ENCODE data around the gene PRKCE. TPM values are rescaled to one million over a fixed set of nuclear protein-coding genes. Genes with fewer than 3 reads are reported as not detected.
A peak's percentile ranks its signal among the peaks of the same experiment; 100 is the strongest.

Gene PRKCE
- total and polyA plus RNA-seq, 7 experiments from 2014 or later: 1.4 to 37.9 (median 19.5) TPM

DNA sequence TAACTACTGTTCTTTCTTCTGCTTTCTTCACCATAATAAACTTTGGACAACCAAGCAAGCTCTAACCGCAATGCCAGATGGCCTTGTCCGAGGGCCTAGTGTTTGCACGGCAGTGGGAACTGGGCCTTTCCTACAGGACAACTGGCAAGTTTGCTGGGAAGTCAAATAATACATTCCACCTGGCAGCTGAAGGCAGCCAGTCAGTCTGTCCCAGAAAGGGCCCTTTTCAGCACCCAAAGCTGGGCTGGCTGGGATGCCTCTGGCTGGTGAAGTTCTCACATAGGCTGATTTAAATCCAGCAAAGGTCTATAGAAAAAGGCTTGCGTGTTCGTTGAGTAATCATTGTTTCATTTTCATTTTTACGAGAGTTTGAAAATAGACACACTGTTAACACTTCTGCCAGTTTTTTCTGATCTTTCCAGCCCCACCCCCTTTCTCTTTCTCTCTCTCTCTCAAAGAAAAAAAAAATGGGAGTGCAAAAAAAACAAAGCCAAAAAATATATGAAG, 535.7 kb downstream of the PRKCE start:
- H3K27ac Mint-ChIP-seq: peak overlapping the region; percentile 72 to 95 (median 84)
- H3K36me3 ChIP-seq (ENCODE audit: control insufficient read depth in 2 of 3, insufficient read depth in 3 of 3, low read length in 3 of 3): no peaks in the 10 kb centered on the region
- ChIA-PET POLR2A (no interaction called here), CTCF (no interaction called here)
- DNase-seq (peak in 6 of 9 donors; percentile 9 to 44 (median 32)), ATAC-seq (peak; percentile 38)
- H3K36me3 Mint-ChIP-seq: peaks cover 0 to 7% (median 0%) of the 10 kb centered on the region in 5 donors
- H3K27ac ChIP-seq (ENCODE audit: low read depth, low read length): peak overlapping the region; percentile 32
- H3K9me3 ChIP-seq (ENCODE audit: control insufficient read depth in 2 of 3, low read length in 3 of 3): no peaks in the 10 kb centered on the region
- peaks cover 4 to 19% (median 14%) of the 10 kb centered on the region in 7 donors for H3K4me1 Mint-ChIP-seq
- H3K27me3 Mint-ChIP-seq: peaks cover 0 to 3% (median 0%) of the 10 kb centered on the region in 5 donors
- H3K27me3 ChIP-seq (ENCODE audit: control insufficient read depth in 2 of 2, insufficient read depth in 2 of 2, low read length in 2 of 2): no peaks in the 10 kb centered on the region
- intact Hi-C loops (cut with micrococcal nuclease): loop anchor here in 1 of 2 donors (1.0 to 5.0 kb wide), 5 partner anchors 8 to 165 kb away; partner anchors contain the start of gene EPAS1
- peak overlapping the region; percentile 25 for H3K4me3 ChIP-seq (ENCODE audit: low read length)
- no peaks in the 10 kb centered on the region for H3K9me3 Mint-ChIP-seq
- H3K4me3 Mint-ChIP-seq: peak overlapping the region in 9 of 10 donors; percentile 42 to 76 (median 70)
- peaks cover 4 to 5% of the 10 kb centered on the region in 2 donors for H3K4me1 ChIP-seq (ENCODE audit: control insufficient read depth in 2 of 2, insufficient read depth in 2 of 2, low read length in 2 of 2)

DNA sequence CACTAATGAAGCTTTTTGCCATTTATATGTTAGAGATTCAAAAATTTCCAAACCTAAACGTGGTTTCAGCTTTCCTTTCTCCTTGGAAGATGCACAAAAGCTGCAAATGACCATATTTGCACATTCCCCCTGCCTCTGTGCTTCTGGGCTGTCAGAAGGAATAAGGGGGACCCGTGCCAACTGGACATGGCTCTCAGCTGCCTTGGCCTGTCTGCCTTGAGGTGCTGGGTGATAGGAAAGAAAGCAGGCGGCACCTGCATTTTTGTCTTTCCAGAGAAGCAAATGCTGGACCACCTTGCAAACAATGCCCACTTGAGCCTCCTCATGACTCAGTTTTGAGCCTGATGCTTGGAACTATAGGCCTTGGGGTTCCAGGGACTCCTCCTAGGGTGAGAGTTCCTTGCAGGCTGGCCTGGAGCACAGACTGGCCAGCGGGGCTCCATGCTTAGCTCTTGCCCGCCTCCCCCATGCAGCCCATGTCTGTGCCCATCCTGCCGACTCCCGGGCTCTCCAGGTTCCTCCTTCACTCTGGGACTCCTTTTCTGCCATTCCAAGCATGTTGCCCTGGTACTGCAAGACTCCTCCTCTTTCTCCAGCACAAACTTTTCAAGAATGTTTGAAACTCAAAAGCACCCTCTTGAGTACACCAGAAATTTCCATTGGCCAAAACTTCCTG, 536.7 kb downstream of the PRKCE start:
- intact Hi-C loops (cut with micrococcal nuclease): loop anchor here in 1 of 2 donors (5.0 kb wide), 3 partner anchors 39 to 164 kb away; no protein-coding TSS in a partner anchor
- Histone ChIP-seq H3K9me3 (ENCODE audit: control insufficient read depth in 2 of 3, low read length in 3 of 3) (no peaks in the 10 kb centered on the region), H3K4me1 (ENCODE audit: control insufficient read depth in 2 of 2, insufficient read depth in 2 of 2, low read length in 2 of 2) (peaks cover 4 to 5% of the 10 kb centered on the region in 2 donors), H3K27ac (ENCODE audit: low read depth, low read length) (no peak overlapping the region), H3K36me3 (ENCODE audit: control insufficient read depth in 2 of 3, insufficient read depth in 3 of 3, low read length in 3 of 3) (no peaks in the 10 kb centered on the region), H3K27me3 (ENCODE audit: control insufficient read depth in 2 of 2, insufficient read depth in 2 of 2, low read length in 2 of 2) (no peaks in the 10 kb centered on the region), H3K4me3 (ENCODE audit: low read length) (no peak overlapping the region)
- Mint-ChIP-seq H3K4me3 (peak overlapping the region in 5 of 10 donors; percentile 30 to 72 (median 41)), H3K9me3 (no peaks in the 10 kb centered on the region), H3K27me3 (peaks cover 0 to 3% (median 0%) of the 10 kb centered on the region in 5 donors), H3K36me3 (peaks cover 0 to 7% (median 0%) of the 10 kb centered on the region in 5 donors), H3K27ac (peak overlapping the region in 2 of 9 donors; percentile 11 to 72), H3K4me1 (peaks cover 4 to 19% (median 14%) of the 10 kb centered on the region in 7 donors)
- ATAC-seq: no peak
- POLR2A ChIA-PET: no interaction called here
- DNase-seq: no peak
- CTCF ChIA-PET: no interaction called here

DNA sequence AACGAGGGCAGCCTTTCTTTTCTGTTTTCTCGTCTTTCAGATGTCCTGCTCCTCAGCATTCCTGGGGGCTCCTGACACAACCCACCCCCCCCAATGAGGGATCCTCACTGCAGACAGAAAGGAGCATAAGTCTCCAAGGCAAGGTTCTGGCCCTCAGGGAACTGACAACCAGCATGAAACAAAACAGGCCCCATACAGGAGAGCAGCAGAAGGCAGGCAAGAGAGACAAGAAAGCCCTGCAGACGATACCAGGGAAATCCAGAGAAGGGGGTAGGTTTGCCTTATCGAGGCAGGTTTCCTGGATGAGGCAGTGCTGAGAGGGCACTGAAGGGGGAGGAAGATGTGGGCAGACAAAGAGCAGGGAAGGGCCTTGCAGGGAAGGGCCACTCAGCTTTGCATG, 541.9 kb downstream of the PRKCE start:
- Histone ChIP-seq H3K27me3 (ENCODE audit: control insufficient read depth in 2 of 2, insufficient read depth in 2 of 2, low read length in 2 of 2) (no peaks in the 10 kb centered on the region), H3K36me3 (ENCODE audit: control insufficient read depth in 2 of 3, insufficient read depth in 3 of 3, low read length in 3 of 3) (no peaks in the 10 kb centered on the region), H3K4me3 (ENCODE audit: low read length) (no peak overlapping the region), H3K4me1 (ENCODE audit: control insufficient read depth in 2 of 2, insufficient read depth in 2 of 2, low read length in 2 of 2) (no peaks in the 10 kb centered on the region), H3K27ac (ENCODE audit: low read depth, low read length) (no peak overlapping the region), H3K9me3 (ENCODE audit: control insufficient read depth in 2 of 3, low read length in 3 of 3) (no peaks in the 10 kb centered on the region)
- DNase-seq (no peak), ATAC-seq (no peak)
- CTCF ChIA-PET: no interaction called here
- Mint-ChIP-seq H3K9me3 (no peaks in the 10 kb centered on the region), H3K36me3 (peaks cover 0 to 4% (median 1%) of the 10 kb centered on the region in 5 donors), H3K27me3 (peaks cover 0 to 3% (median 0%) of the 10 kb centered on the region in 5 donors), H3K4me1 (peaks cover 0 to 20% (median 0%) of the 10 kb centered on the region in 7 donors), H3K27ac (peak overlapping the region in 3 of 9 donors; percentile 4 to 57 (median 5)), H3K4me3 (no peak overlapping the region)
- POLR2A ChIA-PET: no interaction called here
- intact Hi-C loops (cut with micrococcal nuclease): no loop called here

DNA sequence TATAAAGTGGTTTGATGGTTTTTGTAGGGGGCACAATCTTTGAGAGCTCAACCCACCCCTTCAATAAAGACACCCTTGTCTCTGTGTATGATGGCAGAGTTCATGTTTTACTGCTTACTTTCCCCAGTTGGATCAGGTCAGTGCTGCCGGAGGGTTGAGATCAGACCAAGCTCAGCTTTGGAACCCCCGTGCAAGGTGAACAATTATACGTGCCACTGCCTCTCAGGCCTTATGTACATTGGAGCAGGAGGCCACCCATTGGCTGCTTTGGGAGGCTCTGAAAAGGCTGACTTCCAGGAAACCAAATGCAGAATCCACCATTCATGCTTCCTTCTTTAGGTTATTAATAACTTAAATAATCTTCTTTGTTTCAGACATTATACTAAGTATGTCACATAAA, 542.4 kb downstream of the PRKCE start:
- no peaks in the 10 kb centered on the region for H3K9me3 ChIP-seq (ENCODE audit: control insufficient read depth in 2 of 3, low read length in 3 of 3)
- no peaks in the 10 kb centered on the region for H3K36me3 ChIP-seq (ENCODE audit: control insufficient read depth in 2 of 3, insufficient read depth in 3 of 3, low read length in 3 of 3)
- intact Hi-C loops (cut with micrococcal nuclease): no loop called here
- H3K4me1 ChIP-seq (ENCODE audit: control insufficient read depth in 2 of 2, insufficient read depth in 2 of 2, low read length in 2 of 2): no peaks in the 10 kb centered on the region
- ChIA-PET POLR2A (no interaction called here), CTCF (no interaction called here)
- no peaks in the 10 kb centered on the region for H3K27me3 ChIP-seq (ENCODE audit: control insufficient read depth in 2 of 2, insufficient read depth in 2 of 2, low read length in 2 of 2)
- Mint-ChIP-seq H3K9me3 (no peaks in the 10 kb centered on the region), H3K27me3 (peaks cover 0 to 3% (median 0%) of the 10 kb centered on the region in 5 donors), H3K4me3 (no peak overlapping the region), H3K27ac (peak overlapping the region in 1 of 9 donors; percentile 5), H3K36me3 (peaks cover 0 to 3% (median 1%) of the 10 kb centered on the region in 5 donors), H3K4me1 (peaks cover 0 to 18% (median 0%) of the 10 kb centered on the region in 7 donors)
- H3K27ac ChIP-seq (ENCODE audit: low read depth, low read length): no peak overlapping the region
- DNase-seq: no peak
- no peak overlapping the region for H3K4me3 ChIP-seq (ENCODE audit: low read length)
- ATAC-seq: no peak

DNA sequence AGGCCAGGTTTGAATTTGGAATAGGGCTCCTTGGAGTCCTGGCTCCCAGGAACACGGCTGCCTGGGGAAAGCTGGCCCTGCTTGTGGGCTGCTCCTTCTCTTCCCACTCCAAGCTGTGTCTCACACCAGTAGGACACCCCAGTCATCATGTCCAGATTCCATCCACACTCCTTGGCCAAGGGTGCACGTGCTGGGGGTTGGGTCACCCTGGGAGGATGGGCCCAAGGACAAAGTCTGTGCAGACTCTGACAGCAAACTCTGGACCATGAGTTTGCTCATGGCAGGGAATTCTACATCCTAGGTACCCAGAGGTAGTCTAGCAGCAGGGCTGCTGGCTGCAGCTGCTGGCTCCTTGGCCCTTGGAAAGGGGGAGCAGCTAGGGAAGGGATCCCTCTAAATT, 543.4 kb downstream of the PRKCE start:
- Histone ChIP-seq H3K27me3 (ENCODE audit: control insufficient read depth in 2 of 2, insufficient read depth in 2 of 2, low read length in 2 of 2) (no peaks in the 10 kb centered on the region), H3K9me3 (ENCODE audit: control insufficient read depth in 2 of 3, low read length in 3 of 3) (no peaks in the 10 kb centered on the region), H3K27ac (ENCODE audit: low read depth, low read length) (no peak overlapping the region), H3K4me3 (ENCODE audit: low read length) (no peak overlapping the region), H3K36me3 (ENCODE audit: control insufficient read depth in 2 of 3, insufficient read depth in 3 of 3, low read length in 3 of 3) (no peaks in the 10 kb centered on the region), H3K4me1 (ENCODE audit: control insufficient read depth in 2 of 2, insufficient read depth in 2 of 2, low read length in 2 of 2) (no peaks in the 10 kb centered on the region)
- CTCF ChIA-PET: no interaction called here
- POLR2A ChIA-PET: no interaction called here
- H3K9me3 Mint-ChIP-seq: no peaks in the 10 kb centered on the region
- H3K27me3 Mint-ChIP-seq: peaks cover 0 to 3% (median 0%) of the 10 kb centered on the region in 5 donors
- no peak overlapping the region for H3K4me3 Mint-ChIP-seq
- no peak overlapping the region for H3K27ac Mint-ChIP-seq
- intact Hi-C loops (cut with micrococcal nuclease): no loop called here
- DNase-seq (no peak), ATAC-seq (no peak)
- H3K36me3 Mint-ChIP-seq: peaks cover 0 to 3% (median 0%) of the 10 kb centered on the region in 5 donors
- H3K4me1 Mint-ChIP-seq: peaks cover 2 to 22% (median 2%) of the 10 kb centered on the region in 7 donors

DNA sequence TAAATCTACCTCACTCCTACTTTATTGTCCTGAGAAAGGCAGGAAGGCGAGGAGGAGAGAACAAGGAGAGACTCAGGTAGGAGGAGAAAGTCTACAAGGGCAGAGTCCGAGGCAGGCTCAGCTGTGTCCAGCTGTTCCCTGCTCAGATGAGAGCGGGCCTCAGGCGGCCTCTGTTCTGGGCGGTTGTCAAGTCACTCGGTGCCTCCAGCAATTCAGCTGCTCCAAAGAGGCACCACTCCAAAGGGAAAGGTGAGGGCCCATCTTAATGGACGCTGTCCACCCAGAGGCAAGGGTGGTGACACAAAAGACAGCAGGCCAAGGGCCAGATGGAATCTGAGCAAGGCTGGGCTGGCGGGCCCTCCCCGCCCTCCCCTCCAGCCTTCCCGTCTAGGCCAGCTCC, 544.3 kb downstream of the PRKCE start:
- Mint-ChIP-seq H3K4me1 (peaks cover 8 to 32% (median 12%) of the 10 kb centered on the region in 7 donors), H3K27ac (peak overlapping the region in 1 of 9 donors; percentile 25), H3K27me3 (peaks cover 0 to 3% (median 0%) of the 10 kb centered on the region in 5 donors), H3K4me3 (no peak overlapping the region), H3K36me3 (peaks cover 0 to 3% (median 0%) of the 10 kb centered on the region in 5 donors), H3K9me3 (no peaks in the 10 kb centered on the region)
- ATAC-seq (no peak), DNase-seq (no peak)
- Histone ChIP-seq H3K4me3 (ENCODE audit: low read length) (no peak overlapping the region), H3K4me1 (ENCODE audit: control insufficient read depth in 2 of 2, insufficient read depth in 2 of 2, low read length in 2 of 2) (peaks cover 0 to 5% of the 10 kb centered on the region in 2 donors), H3K27ac (ENCODE audit: low read depth, low read length) (no peak overlapping the region), H3K27me3 (ENCODE audit: control insufficient read depth in 2 of 2, insufficient read depth in 2 of 2, low read length in 2 of 2) (no peaks in the 10 kb centered on the region), H3K9me3 (ENCODE audit: control insufficient read depth in 2 of 3, low read length in 3 of 3) (no peaks in the 10 kb centered on the region), H3K36me3 (ENCODE audit: control insufficient read depth in 2 of 3, insufficient read depth in 3 of 3, low read length in 3 of 3) (no peaks in the 10 kb centered on the region)
- intact Hi-C loops (cut with micrococcal nuclease): no loop called here
- POLR2A ChIA-PET: no interaction called here
- CTCF ChIA-PET: no interaction called here
